HUES6 (cell line): ENCODE results near the gene FCSK.
A peak's percentile ranks its signal among the peaks of the same experiment; 100 is the strongest.
"Not testable (repeated sequence)": the region's sequence is repeated elsewhere in the genome, so short reads cannot be mapped to it uniquely, and the experiment has no call there.

Source experiments
- H3K27ac ChIP-seq: 2 replicates; pipeline ENCODE4 v1.7.0; 2013; ENCODE audit warnings: low read depth, mild to moderate bottlenecking, low read length, inconsistent platforms
- H3K27me3 ChIP-seq: 2 replicates; pipeline ENCODE4 v1.6.1; 2013; ENCODE audit warnings: low read length; ENCODE audit not compliant: control insufficient read depth, insufficient read depth
- H3K36me3 ChIP-seq: 2 replicates; pipeline ENCODE4 v1.6.1; 2013; ENCODE audit warnings: low read length; ENCODE audit not compliant: control insufficient read depth, insufficient read depth
- H3K4me1 ChIP-seq: 2 replicates; pipeline ENCODE4 v1.6.1; 2013; ENCODE audit warnings: low read length; ENCODE audit not compliant: control insufficient read depth, insufficient read depth
- H3K4me3 ChIP-seq: 2 replicates; pipeline ENCODE4 v1.5.1; 2013; ENCODE audit warnings: low read depth, low read length
- H3K9ac ChIP-seq: one replicate; pipeline ENCODE4 v1.6.1; 2013; ENCODE audit warnings: mild to moderate bottlenecking, low read length
- H3K9me3 ChIP-seq: 2 replicates; pipeline ENCODE4 v1.6.1; 2013; ENCODE audit warnings: low read depth, low read length; ENCODE audit not compliant: control insufficient read depth, insufficient read depth

The FCSK gene

DNA sequence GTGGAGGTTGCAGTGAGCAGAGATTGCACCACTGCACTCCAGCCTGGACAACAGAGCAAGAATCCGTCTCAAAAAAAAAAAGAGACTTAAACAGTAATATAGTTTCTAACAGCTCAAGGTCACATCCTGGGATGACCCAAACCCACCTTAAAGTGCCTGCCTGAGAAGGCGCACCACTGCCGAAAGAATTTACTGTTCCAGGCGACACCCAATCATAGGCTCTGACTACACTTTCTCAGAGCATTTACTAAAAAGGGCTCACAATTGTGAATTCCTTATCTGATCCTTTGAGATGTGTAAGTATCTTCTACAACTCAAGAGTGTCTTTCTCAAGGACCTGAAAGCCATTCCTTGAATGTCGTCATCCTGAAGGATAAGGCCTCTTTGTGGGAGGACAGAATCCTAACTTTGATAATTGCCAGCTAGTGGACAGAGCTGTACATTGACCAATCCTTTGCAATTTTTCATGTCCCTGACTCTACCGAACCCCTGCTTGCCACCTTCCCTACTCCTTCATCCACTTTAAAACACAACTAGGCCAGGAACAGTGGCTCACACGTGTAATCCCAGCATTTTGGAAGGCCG, 12.9 kb upstream of the FCSK start:
- no peak overlapping the region for H3K9ac ChIP-seq
- no peak overlapping the region for H3K4me3 ChIP-seq
- H3K27me3 ChIP-seq = no peaks in the 10 kb centered on the region
- H3K27ac ChIP-seq = no peak overlapping the region
- peaks cover 26% of the 10 kb centered on the region for H3K4me1 ChIP-seq
- H3K9me3 ChIP-seq = no peaks in the 10 kb centered on the region
- H3K36me3 ChIP-seq = no peaks in the 10 kb centered on the region

- Histone ChIP-seq H3K36me3 (no peaks in the 10 kb centered on the region), H3K27ac (no peak overlapping the region), H3K27me3 (no peaks in the 10 kb centered on the region), H3K4me3 (no peak overlapping the region), H3K9ac (no peak overlapping the region), H3K9me3 (no peaks in the 10 kb centered on the region), H3K4me1 (peaks cover 22% of the 10 kb centered on the region)
These were observed 12.1 kb upstream of the FCSK start for GRCh38 chr16:70442344-70442743.

- Histone ChIP-seq H3K9me3 (no peaks in the 10 kb centered on the region), H3K4me1 (peaks cover 14% of the 10 kb centered on the region), H3K9ac (no peak overlapping the region), H3K27ac (no peak overlapping the region), H3K36me3 (no peaks in the 10 kb centered on the region), H3K4me3 (no peak overlapping the region), H3K27me3 (no peaks in the 10 kb centered on the region)
These were observed 9.9 kb upstream of the FCSK start for GRCh38 chr16:70444249-70445063.

- Histone ChIP-seq H3K9ac (no peak overlapping the region), H3K4me3 (no peak overlapping the region), H3K9me3 (no peaks in the 10 kb centered on the region), H3K27ac (no peak overlapping the region), H3K36me3 (no peaks in the 10 kb centered on the region), H3K27me3 (no peaks in the 10 kb centered on the region), H3K4me1 (peaks cover 5% of the 10 kb centered on the region)
These were observed 6.3 kb upstream of the FCSK start for GRCh38 chr16:70448075-70448474.

GRCh38 chr16:70450142-70451003, 4.0 kb upstream of the FCSK start:
- H3K9me3 ChIP-seq, H3K36me3 ChIP-seq, H3K9ac ChIP-seq, H3K27me3 ChIP-seq, H3K27ac ChIP-seq, H3K4me3 ChIP-seq: not testable (repeated sequence)
- H3K4me1 ChIP-seq = peaks cover 12% of the 10 kb centered on the region

DNA sequence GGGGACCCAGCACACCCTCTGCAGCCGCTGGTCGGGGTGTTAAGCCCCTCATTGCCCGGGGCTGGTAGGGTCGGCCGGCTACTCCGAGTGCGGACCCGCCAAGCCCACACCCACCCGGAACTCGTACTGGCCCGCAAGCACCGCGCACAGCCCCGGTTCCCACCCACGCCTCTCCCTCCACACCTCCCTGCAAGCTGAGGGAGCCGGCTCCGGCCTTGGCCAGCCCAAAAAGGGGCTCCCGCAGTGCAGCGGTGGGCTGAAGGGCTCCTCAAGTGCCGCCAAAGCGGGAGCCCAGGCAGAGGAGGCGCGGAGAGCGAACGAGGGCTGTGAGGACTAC, 3.4 kb upstream of the FCSK start:
- H3K4me3 ChIP-seq, H3K27ac ChIP-seq, H3K9me3 ChIP-seq, H3K36me3 ChIP-seq, H3K9ac ChIP-seq, H3K27me3 ChIP-seq: not testable (repeated sequence)
- H3K4me1 ChIP-seq = peaks cover 12% of the 10 kb centered on the region

DNA sequence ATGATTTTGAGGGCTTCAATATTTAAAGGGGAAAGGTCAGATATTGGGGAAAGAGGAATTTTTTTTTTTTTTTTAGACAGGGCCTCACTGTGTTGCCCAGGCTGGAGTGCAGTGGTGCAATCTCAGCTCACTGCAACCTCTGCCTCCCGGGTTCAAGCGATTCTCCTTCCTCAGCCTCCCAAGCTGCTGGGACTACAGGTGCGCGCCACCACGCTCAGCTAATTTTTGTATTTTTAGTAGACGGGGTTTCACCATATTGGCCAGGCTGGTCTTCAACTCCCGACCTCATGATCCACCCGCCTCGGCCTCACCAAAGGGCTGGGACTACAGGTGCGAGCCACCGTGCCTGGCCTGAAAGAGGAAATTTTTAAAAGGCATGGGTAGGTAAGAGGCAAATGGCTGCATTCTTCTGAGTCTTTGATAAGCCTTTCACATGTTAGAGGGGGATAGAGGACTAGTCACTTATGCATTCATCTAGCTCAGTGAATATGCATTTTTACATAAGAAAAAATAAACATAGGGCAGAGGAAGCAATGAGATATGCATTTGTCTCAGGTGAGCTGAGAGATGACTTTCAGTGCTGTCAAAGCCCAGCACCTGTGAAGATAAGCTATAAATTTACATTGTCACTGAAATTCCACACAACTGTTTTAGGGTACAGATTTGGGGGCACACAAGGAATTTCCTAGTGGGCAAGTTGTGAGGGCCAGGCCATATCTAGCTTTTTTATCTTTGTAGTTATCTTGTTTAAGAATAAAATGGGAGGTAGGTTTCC, 1.1 kb upstream of the FCSK start:
- H3K4me1 ChIP-seq = peaks cover 7% of the 10 kb centered on the region
- peak overlapping the region; percentile 87 for H3K4me3 ChIP-seq
- H3K27ac ChIP-seq = no peak overlapping the region
- no peaks in the 10 kb centered on the region for H3K36me3 ChIP-seq
- no peaks in the 10 kb centered on the region for H3K27me3 ChIP-seq
- H3K9me3 ChIP-seq = no peaks in the 10 kb centered on the region
- H3K9ac ChIP-seq = peak overlapping the region; percentile 98

DNA sequence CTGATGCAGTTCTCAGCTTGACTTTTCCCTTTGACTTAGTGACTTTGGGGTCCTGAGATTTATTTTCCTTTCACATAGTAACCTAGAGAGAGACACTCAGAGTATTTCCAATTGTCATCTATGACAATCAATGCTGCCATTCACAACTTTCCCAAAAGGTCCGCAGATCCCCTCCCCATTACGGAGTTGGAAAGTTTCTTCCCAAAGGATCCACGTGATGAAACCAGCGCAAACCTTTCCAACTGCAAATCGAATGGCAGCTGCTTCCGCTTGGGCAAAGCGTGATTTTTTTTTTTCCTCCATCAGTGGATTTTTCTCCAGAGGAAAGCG, 538 bp upstream of the FCSK start:
- Histone ChIP-seq H3K27me3 (no peaks in the 10 kb centered on the region), H3K4me3 (peak overlapping the region; percentile 87), H3K27ac (peak overlapping the region; percentile 100), H3K9ac (peak overlapping the region; percentile 98), H3K36me3 (no peaks in the 10 kb centered on the region), H3K4me1 (peaks cover 7% of the 10 kb centered on the region), H3K9me3 (no peaks in the 10 kb centered on the region)

DNA sequence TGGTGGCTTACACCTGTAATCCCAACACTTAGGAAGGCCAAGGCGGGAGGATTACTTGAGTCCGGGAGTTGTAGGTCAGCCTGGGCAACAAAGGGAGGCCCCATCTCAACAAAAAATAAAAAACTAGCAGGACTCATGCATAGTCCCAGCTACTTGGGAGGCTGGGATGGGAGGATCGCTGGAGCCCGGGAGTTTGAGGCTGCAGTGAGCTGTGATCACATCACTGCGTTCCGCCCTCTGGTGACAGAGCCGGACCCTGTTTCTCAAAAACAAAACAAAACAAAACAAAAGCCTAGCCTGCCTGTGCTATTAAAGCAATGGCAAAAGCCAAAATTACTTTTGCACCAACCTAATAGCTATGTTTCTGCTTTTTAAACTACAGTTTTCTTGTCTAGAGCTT, 1.5 kb downstream of the FCSK start:
- H3K4me1 ChIP-seq = peaks cover 7% of the 10 kb centered on the region
- H3K9me3 ChIP-seq = no peaks in the 10 kb centered on the region
- no peak overlapping the region for H3K4me3 ChIP-seq
- H3K36me3 ChIP-seq = no peaks in the 10 kb centered on the region
- H3K27me3 ChIP-seq = no peaks in the 10 kb centered on the region
- no peak overlapping the region for H3K27ac ChIP-seq
- H3K9ac ChIP-seq = no peak overlapping the region

DNA sequence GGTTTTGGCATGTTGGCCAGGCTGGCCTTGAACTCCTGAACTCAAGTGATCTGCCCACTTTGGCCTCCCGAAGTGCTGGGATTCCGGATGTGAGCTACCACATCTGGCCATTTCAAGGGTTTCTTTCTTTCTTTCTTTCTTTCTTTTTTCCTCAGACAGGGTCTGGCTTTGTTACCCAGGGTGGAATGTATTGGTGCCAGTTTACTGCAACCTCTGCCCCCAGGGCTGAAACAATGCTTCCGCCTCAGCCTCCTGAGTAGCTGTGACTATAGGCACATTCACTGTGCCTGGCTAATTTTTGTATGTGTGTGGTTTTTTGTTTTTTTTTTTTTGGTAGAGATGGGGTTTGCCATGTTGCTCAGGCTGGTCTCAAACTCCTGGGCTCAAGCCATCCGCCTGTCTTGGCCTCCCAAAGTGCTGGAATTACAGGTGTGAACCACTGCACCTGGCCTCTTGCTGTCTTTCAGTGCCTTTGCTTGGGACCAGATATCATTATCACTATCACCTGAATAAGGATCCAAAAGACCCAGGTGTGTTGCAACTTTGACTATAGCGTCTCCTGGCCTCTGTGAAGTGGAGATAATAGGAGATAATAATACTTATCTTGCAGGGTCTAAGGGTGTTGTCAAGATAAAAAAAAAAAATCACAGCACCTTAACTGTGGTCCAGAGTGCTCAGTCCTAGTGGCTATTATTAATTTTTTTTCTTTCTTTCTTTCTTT, 3.2 kb downstream of the FCSK start:
- Histone ChIP-seq H3K27ac (no peak overlapping the region), H3K9me3 (no peaks in the 10 kb centered on the region), H3K9ac (no peak overlapping the region), H3K36me3 (no peaks in the 10 kb centered on the region), H3K4me3 (no peak overlapping the region), H3K4me1 (peaks cover 12% of the 10 kb centered on the region), H3K27me3 (no peaks in the 10 kb centered on the region)
